Airway epithelial cell (primary cell): ENCODE measurements around the gene MMAB. TPM values are rescaled to one million over a fixed set of nuclear protein-coding genes. Genes with fewer than 3 reads are reported as not detected.

Experiments
- total RNA-seq: library from RNA; depleted of rRNA; stranded (reverse); fragments of >200 nt; gene quantifications from 2 replicates; pipeline ENCODE4 v1.2.3, GENCODE V29; 2015

MMAB gene
- total RNA-seq, result 50.2 and 72.5 TPM in 2 replicates

GRCh38 chr12:109573029-109573913, at the start of gene MMAB, which contains the start of gene MVK:
TSS of gene MMAB (minus strand) at chr12:109573504. CDS start at chr12:109573480, 24 bp downstream.
TSS of gene MVK (plus strand) at chr12:109573794. CDS start at chr12:109574823, 1,029 bp downstream.

Other genes with a start within 250 kb of the MMAB start
- 0.14 and 1.3 TPM in 2 replicates for gene MYO1H, start 225.6 kb downstream of the MMAB start, total RNA-seq
- 33.0 and 36.8 TPM in 2 replicates for gene KCTD10, start 96.2 kb downstream of the MMAB start, total RNA-seq
- 26.0 and 28.2 TPM in 2 replicates for gene UBE3B, start 95.9 kb downstream of the MMAB start, total RNA-seq
- gene MVK, start 290 bp upstream of the MMAB start, total RNA-seq, result 72.3 and 85.9 TPM in 2 replicates
- gene FAM222A, start 140.3 kb upstream of the MMAB start, total RNA-seq, result 0.46 and 0.63 TPM in 2 replicates